Activated T-helper 2 cell treated with anti-CD3 and anti-CD28 coated beads, Interferon-gamma antibody, Interleukin-2, Interleukin-4, amounts not matched to agents 10 μg/mL and 5 μg/mL and 100 μg/mL, durations not matched to agents 14 hours and 24 hours and 36 hours (primary cell): ENCODE measurements around the gene LRATD1. TPM values are rescaled to one million over a fixed set of nuclear protein-coding genes. Genes with fewer than 3 reads are reported as not detected.

Experiments
- DNase-seq: peaks from one replicate; pipeline ENCODE4 v3.0.0; 2021; ENCODE audit warnings: low spot score
- H3K27ac Mint-ChIP-seq: one replicate; pipeline ENCODE4 v1.8.0; 2021; ENCODE audit warnings: mixed read lengths
- H3K27me3 Mint-ChIP-seq: one replicate; pipeline ENCODE4 v1.8.0; 2021; ENCODE audit warnings: low read depth, mixed read lengths
- H3K36me3 Mint-ChIP-seq: one replicate; pipeline ENCODE4 v1.8.0; 2021; ENCODE audit warnings: low read depth, mixed read lengths
- H3K4me1 Mint-ChIP-seq: one replicate; pipeline ENCODE4 v1.8.0; 2021; ENCODE audit warnings: low read depth, mixed read lengths
- H3K4me3 Mint-ChIP-seq: one replicate; pipeline ENCODE4 v1.8.0; 2021; ENCODE audit warnings: low read depth, mild to moderate bottlenecking, moderate library complexity, mixed read lengths
- H3K9me3 Mint-ChIP-seq: one replicate; pipeline ENCODE4 v1.8.0; 2021; ENCODE audit warnings: mixed read lengths
- intact Hi-C: fragments of 100-400 bp; cut with micrococcal nuclease; formaldehyde crosslinking; loops from one replicate; pipeline ENCODE4 v1.15.1; 2023
- total RNA-seq: library from RNA; stranded (reverse); gene quantifications from 2 replicates; pipeline ENCODE4 v1.2.3, GENCODE V29; 2022

LRATD1 gene
- total RNA-seq, 1 donor from 2014 or later: not detected

DNA sequence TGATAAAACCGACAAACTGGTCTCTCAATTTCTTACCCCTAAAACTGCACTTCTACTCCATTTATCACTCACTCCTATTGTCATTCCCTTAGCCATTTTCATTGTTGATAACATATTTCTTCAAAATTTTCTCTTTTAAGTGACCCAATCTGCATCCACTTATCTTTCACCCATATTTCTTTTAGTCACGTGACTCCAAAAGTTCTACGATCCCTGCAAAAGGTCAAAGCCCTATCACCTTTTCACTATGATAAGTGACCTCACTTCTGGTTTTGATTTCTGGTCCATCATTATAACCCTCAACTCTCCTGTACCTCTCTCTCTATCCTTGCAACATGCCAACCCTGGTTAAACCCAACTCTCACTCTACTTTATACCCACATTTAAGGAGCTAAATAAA lies 49.1 kb downstream of the LRATD1 start:
- no peak for DNase-seq
- Mint-ChIP-seq H3K36me3 (no peaks in the 10 kb centered on the region), H3K9me3 (no peaks in the 10 kb centered on the region), H3K27ac (no peak overlapping the region), H3K4me3 (no peak overlapping the region), H3K27me3 (no peaks in the 10 kb centered on the region), H3K4me1 (no peaks in the 10 kb centered on the region)
- intact Hi-C loops: no loop called here
